DOHH2 (cell line): ENCODE measurements around the gene NEURL1B.

Experiments
- H3F3A ChIP-seq: fragments of 200-600 bp; sonication (generic), shearing (Covaris generic); 2 replicates; pipeline ENCODE4 v1.6.0; 2016; ENCODE audit warnings: antibody characterized with exemption, mild to moderate bottlenecking; ENCODE audit not compliant: control insufficient read depth, insufficient read depth
- H3K27ac ChIP-seq: fragments of 200-600 bp; sonication (generic); 2 replicates; pipeline ENCODE4 v1.5.1; 2014; ENCODE audit warnings: low read depth, mild to moderate bottlenecking, low read length, moderate library complexity
- H3K27me3 ChIP-seq: fragments of 200-600 bp; sonication (generic); 2 replicates; pipeline ENCODE4 v1.6.1; 2014; ENCODE audit warnings: mild to moderate bottlenecking, low read length, mixed read lengths; ENCODE audit not compliant: control insufficient read depth
- H3K36me3 ChIP-seq: fragments of 200-600 bp; sonication (generic); 2 replicates; pipeline ENCODE4 v1.6.1; 2014; ENCODE audit warnings: mild to moderate bottlenecking, low read length, moderate library complexity, mixed read lengths; ENCODE audit not compliant: control insufficient read depth
- H3K4me1 ChIP-seq: fragments of 200-600 bp; sonication (generic); 2 replicates; pipeline ENCODE4 v1.6.1; 2014; ENCODE audit warnings: mild to moderate bottlenecking, low read length, mixed read lengths; ENCODE audit not compliant: control insufficient read depth
- H3K4me2 ChIP-seq: fragments of 200-600 bp; sonication (generic); 2 replicates; pipeline ENCODE4 v1.6.0; 2014; ENCODE audit warnings: mild to moderate bottlenecking, low read length, moderate library complexity
- H3K4me3 ChIP-seq: fragments of 200-600 bp; sonication (generic); 2 replicates; pipeline ENCODE4 v1.5.1; 2014; ENCODE audit warnings: mild to moderate bottlenecking, low read length, mixed read lengths
- H3K79me2 ChIP-seq: fragments of 200-600 bp; sonication (generic); 2 replicates; pipeline ENCODE4 v1.6.1; 2014; ENCODE audit warnings: mild to moderate bottlenecking, low read length, mixed read lengths; ENCODE audit not compliant: control insufficient read depth
- H3K9me2 ChIP-seq: fragments of 200-600 bp; sonication (generic); replicated peaks from 2 replicates; pipeline ENCODE4 v1.6.1; 2014; ENCODE audit warnings: mild to moderate bottlenecking, low read length, mixed read lengths; ENCODE audit not compliant: control insufficient read depth
- H3K9me3 ChIP-seq: fragments of 200-600 bp; sonication (generic); 2 replicates; pipeline ENCODE4 v1.6.1; 2014; ENCODE audit warnings: antibody characterized with exemption, low read length, mixed read lengths; ENCODE audit not compliant: control insufficient read depth, insufficient read depth
- H4K20me1 ChIP-seq: fragments of 200-600 bp; sonication (generic); 2 replicates; pipeline ENCODE4 v1.6.0; 2014; ENCODE audit warnings: low read depth, mild to moderate bottlenecking, antibody characterized with exemption, low read length, moderate library complexity; ENCODE audit not compliant: control insufficient read depth, insufficient read depth
- EZH2phosphoT487 ChIP-seq: fragments of 200-600 bp; sonication (generic); IDR thresholded peaks from 2 replicates; pipeline ENCODE4 v1.6.1; 2017; ENCODE audit warnings: borderline replicate concordance, mild to moderate bottlenecking, antibody characterized with exemption, low read length, moderate library complexity, mixed read lengths
- TF ChIP-seq, protein P1 (sequence below): fragments of 200-600 bp; sonication (generic); IDR thresholded peaks from one replicate; pipeline ENCODE4 v1.5.1; 2014; ENCODE audit warnings: antibody characterized with exemption, mild to moderate bottlenecking, low read depth, low read length; ENCODE audit not compliant: poor library complexity, severe bottlenecking

NEURL1B gene

GRCh38 chr5:172671091-172671490 lies 30.0 kb downstream of the NEURL1B start:
- H4K20me1 ChIP-seq: no peaks in the 10 kb centered on the region
- no peaks in the 10 kb centered on the region for H3F3A ChIP-seq

DNA sequence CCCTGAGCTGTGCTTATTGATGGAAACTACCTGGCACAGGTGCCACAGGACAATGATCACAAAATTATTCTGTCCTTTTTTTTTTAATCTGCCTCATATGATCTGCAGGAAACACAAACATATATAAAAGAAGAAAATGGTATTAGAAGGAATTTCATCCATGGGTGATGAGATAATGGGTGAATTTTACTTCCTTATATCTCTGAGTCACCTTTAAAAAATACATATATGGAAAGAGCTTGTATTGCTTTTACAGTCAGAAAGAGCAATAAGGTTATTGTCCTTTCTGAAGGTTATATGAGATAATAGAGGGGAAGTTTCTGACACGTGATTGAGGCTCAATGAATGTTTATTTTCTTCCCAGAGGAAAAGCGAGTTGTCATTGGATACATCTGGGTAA lies 31.6 kb downstream of the NEURL1B start:
- Histone ChIP-seq H3K36me3 (no peaks in the 10 kb centered on the region), H3K4me2 (no peak overlapping the region), H3K79me2 (no peaks in the 10 kb centered on the region), H3K9me3 (no peaks in the 10 kb centered on the region), H3K27ac (no peak overlapping the region), H3K4me3 (no peak overlapping the region), H3K27me3 (peaks cover 8% of the 10 kb centered on the region; the same call in 1 of the 2 replicates), H3K9me2 (no peaks in the 10 kb centered on the region), H4K20me1 (no peaks in the 10 kb centered on the region), H3F3A (no peaks in the 10 kb centered on the region), H3K4me1 (no peaks in the 10 kb centered on the region)
- TF ChIP-seq, protein P1, sequence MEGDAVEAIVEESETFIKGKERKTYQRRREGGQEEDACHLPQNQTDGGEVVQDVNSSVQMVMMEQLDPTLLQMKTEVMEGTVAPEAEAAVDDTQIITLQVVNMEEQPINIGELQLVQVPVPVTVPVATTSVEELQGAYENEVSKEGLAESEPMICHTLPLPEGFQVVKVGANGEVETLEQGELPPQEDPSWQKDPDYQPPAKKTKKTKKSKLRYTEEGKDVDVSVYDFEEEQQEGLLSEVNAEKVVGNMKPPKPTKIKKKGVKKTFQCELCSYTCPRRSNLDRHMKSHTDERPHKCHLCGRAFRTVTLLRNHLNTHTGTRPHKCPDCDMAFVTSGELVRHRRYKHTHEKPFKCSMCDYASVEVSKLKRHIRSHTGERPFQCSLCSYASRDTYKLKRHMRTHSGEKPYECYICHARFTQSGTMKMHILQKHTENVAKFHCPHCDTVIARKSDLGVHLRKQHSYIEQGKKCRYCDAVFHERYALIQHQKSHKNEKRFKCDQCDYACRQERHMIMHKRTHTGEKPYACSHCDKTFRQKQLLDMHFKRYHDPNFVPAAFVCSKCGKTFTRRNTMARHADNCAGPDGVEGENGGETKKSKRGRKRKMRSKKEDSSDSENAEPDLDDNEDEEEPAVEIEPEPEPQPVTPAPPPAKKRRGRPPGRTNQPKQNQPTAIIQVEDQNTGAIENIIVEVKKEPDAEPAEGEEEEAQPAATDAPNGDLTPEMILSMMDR: no peak
- TF ChIP-seq EZH2phosphoT487: no peak

More at GRCh38 chr5:172671091-172671490, 30.0 kb downstream of the NEURL1B start:
- Histone ChIP-seq H3K79me2 (no peaks in the 10 kb centered on the region), H3K4me1 (no peaks in the 10 kb centered on the region), H3K4me2 (no peak overlapping the region), H3K4me3 (no peak overlapping the region), H3K36me3 (no peaks in the 10 kb centered on the region), H3K9me3 (no peaks in the 10 kb centered on the region), H3K27ac (no peak overlapping the region), H3K27me3 (peaks cover 8% of the 10 kb centered on the region; the same call in 1 of the 2 replicates), H3K9me2 (no peaks in the 10 kb centered on the region)
- TF ChIP-seq, protein P1: no peak
- TF ChIP-seq EZH2phosphoT487: no peak

DNA sequence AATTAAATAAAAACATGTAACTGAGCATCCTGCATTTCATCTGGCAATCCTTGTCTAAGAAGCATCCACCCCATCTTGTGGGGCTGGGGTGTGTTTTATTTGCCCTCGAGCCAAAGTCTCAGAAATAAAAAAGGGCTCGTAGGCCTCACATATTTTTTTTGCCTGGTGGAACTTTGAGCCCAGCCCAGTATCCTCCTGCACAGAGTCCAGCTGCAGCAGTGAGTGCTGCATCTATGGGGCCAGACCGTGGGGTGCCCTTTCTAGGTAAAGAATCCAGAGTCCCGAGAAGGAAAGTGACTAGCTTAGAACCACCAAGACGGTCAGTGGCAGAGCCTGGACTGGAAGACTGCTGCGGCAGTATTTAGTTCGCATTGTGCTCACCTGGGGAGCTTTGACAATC lies 33.1 kb downstream of the NEURL1B start:
- Histone ChIP-seq H4K20me1 (no peaks in the 10 kb centered on the region), H3K36me3 (no peaks in the 10 kb centered on the region), H3K27me3 (peaks cover 8% of the 10 kb centered on the region; the same call in 1 of the 2 replicates), H3K4me3 (no peak overlapping the region), H3K4me2 (no peak overlapping the region), H3K9me3 (no peaks in the 10 kb centered on the region), H3K79me2 (no peaks in the 10 kb centered on the region), H3K4me1 (no peaks in the 10 kb centered on the region), H3F3A (no peaks in the 10 kb centered on the region), H3K27ac (no peak overlapping the region), H3K9me2 (no peaks in the 10 kb centered on the region)
- TF ChIP-seq EZH2phosphoT487: no peak
- TF ChIP-seq, protein P1: no peak
